ENCODE data around the gene AFF2.

The AFF2 gene

DNA sequence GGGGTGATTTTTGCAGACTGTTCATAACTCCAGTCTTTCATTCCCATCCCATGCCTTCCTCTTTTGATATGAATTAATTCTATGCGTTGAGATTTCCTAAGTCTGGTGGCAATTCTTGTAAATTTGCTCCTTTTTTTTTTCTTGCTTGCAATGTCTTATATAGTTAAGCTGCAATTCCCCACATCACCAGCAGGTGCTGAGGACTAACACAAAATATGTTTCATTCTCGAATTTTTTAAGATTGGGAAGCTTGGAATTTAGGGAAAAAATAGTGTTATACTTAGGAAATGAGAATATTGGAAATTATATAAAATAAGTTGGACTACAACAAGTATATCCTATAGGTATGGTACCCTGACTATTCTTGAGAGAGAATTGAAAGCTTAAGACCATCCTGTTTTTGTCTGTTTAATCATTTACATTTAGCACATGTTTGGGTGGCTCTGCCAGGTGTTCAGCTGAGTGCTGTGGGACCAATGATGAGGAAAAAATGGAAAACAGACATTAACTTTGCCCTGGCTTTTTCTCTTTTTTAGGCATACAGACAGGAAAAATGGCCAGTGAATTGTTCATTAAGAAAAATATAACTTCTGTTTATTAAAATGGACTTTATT lies 30.2 kb downstream of the AFF2 start:
- ChIA-PET CTCF (interaction anchor here (0.6 to 2.0 kb wide), 10 partner anchors 9 to 940 kb away, joined by 3 to 15 read pairs (median 4); no protein-coding TSS in a partner anchor), POLR2A (no interaction called here)
- no peak for DNase-seq (ENCODE audit: extremely low spot score)

DNA sequence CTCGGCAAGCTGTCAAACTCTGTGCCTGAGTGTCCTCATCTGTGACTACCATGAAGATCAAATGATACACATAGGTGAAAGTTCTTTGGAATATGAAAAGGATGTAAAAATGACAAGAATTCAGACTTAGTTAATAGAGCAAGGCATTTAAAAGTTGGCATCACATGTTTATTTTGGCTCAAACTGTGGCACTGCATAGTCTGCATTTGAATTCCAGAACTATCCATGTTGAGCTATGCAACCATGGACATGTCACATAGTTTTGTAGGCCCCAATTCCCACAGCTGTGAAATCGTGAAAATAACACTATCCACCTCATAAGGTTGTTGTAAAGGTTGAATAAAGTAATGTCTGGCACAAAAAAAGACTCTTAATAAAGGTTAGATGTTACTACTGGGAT lies 33.9 kb downstream of the AFF2 start:
- POLR2A ChIA-PET = no interaction called here
- CTCF ChIA-PET = no interaction called here
- DNase-seq (ENCODE audit: extremely low spot score) = no peak
- TF ChIP-seq CTCF (IDR thresholded peaks at IDR 0.05; ENCODE audit: control extremely low read depth, extremely low read depth, low read depth, missing control alignments) = no peak

More for the DNA sequence above, 30.2 kb downstream of the AFF2 start:
- TF ChIP-seq CTCF (IDR thresholded peaks at IDR 0.05; ENCODE audit: control extremely low read depth, extremely low read depth, low read depth, missing control alignments) = peak; percentile 29

DNA sequence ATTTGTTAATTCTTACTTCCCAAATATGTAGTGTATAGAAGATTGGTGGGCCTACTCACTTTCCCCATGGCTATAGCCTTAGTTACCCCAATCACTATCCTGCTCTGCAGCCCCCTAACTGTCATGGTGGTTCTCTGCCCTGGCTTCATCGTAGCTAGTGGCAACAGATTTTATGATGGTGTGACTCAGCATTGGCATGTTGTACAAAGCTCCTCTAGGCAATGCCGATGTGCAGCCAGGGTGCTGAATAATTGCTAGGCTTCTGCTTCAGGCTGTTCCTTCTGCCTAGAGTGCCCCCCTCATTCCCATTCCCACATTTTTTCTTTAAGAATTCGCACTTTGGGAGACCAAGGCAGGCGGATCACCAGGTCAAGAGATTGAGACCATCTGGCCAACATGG lies 35.2 kb downstream of the AFF2 start:
- ChIA-PET CTCF (no interaction called here), POLR2A (no interaction called here)
- no peak for DNase-seq (ENCODE audit: extremely low spot score)
- no peak for TF ChIP-seq CTCF (IDR thresholded peaks at IDR 0.05; ENCODE audit: control extremely low read depth, extremely low read depth, low read depth, missing control alignments)

GRCh38 chrX:148536961-148537360 lies 36.5 kb downstream of the AFF2 start:
- ChIA-PET CTCF (no interaction called here), POLR2A (no interaction called here)
- DNase-seq (ENCODE audit: extremely low spot score) = no peak

GRCh38 chrX:148537556-148538182 lies 37.3 kb downstream of the AFF2 start:
- ChIA-PET CTCF (no interaction called here), POLR2A (no interaction called here)
- no peak for TF ChIP-seq CTCF (IDR thresholded peaks at IDR 0.05; ENCODE audit: control extremely low read depth, extremely low read depth, low read depth, missing control alignments)
- DNase-seq (ENCODE audit: extremely low spot score) = no peak

More at GRCh38 chrX:148536961-148537360, 36.5 kb downstream of the AFF2 start:
- TF ChIP-seq CTCF (IDR thresholded peaks at IDR 0.05; ENCODE audit: control extremely low read depth, extremely low read depth, low read depth, missing control alignments) = no peak

- no peak for TF ChIP-seq CTCF (IDR thresholded peaks at IDR 0.05; ENCODE audit: control extremely low read depth, extremely low read depth, low read depth, missing control alignments)
- CTCF ChIA-PET = interaction anchor here (0.9 kb wide), 1 partner anchor 8 kb away, joined by 4 read pairs; no protein-coding TSS in a partner anchor
Measured at GRCh38 chrX:148538582-148538981, 38.2 kb downstream of the AFF2 start.

More at GRCh38 chrX:148538582-148538981, 38.2 kb downstream of the AFF2 start:
- DNase-seq (ENCODE audit: extremely low spot score) = no peak
- POLR2A ChIA-PET = no interaction called here

All from GM10248 (cell line).